Common myeloid progenitor, CD34-positive (primary cell): ENCODE data around the gene HDAC9.

Experiments used
- CTCF ChIA-PET: fragments of 350-600 bp; sonication (Branson Sonifier 250); formaldehyde crosslinking; loops from one replicate; lab custom pipeline; 2021; ENCODE audit warnings: antibody characterized with exemption; lab: Charles Lee
- POLR2A ChIA-PET: fragments of 350-600 bp; sonication (Branson Sonifier 250); formaldehyde crosslinking; loops from one replicate; lab custom pipeline; 2021; ENCODE audit warnings: antibody characterized with exemption; lab: Charles Lee
- DNase-seq, 3 donors: peaks; one replicate each; pipeline versions ENCODE4 v3.0.0 to v3.0.0-alpha.2; 2013
- H3K27ac ChIP-seq, 2 experiments: 1 replicate in 1 of 2; 2 replicates in 1 of 2; pipeline ENCODE4 v1.7.0; 2013; ENCODE audit warnings: inconsistent platforms in 2 of 2, low read length in 2 of 2, mild to moderate bottlenecking in 2 of 2, low read depth in 1 of 2, moderate library complexity in 1 of 2; ENCODE audit not compliant: severe bottlenecking in 2 of 2, insufficient read depth in 1 of 2, poor library complexity in 1 of 2
- H3K27me3 ChIP-seq, 5 experiments: replicated peaks in 2 of 5; 1 replicate in 3 of 5; 2 replicates in 2 of 5; pipeline versions ENCODE4 v1.6.1 to v1.7.0; 2013; ENCODE audit warnings: low read length in 4 of 5, mild to moderate bottlenecking in 2 of 5, moderate library complexity in 2 of 5, inconsistent platforms in 1 of 5; ENCODE audit not compliant: insufficient read depth in 5 of 5, control insufficient read depth in 4 of 5
- H3K36me3 ChIP-seq, 4 experiments: 1 replicate in 2 of 4; 2 replicates in 2 of 4; pipeline versions ENCODE4 v1.6.1 to v1.7.0; 2013; ENCODE audit warnings: low read length in 3 of 4, control low read depth in 1 of 4, mild to moderate bottlenecking in 1 of 4; ENCODE audit not compliant: control insufficient read depth in 4 of 4, insufficient read depth in 4 of 4
- H3K4me1 ChIP-seq, 4 experiments: 1 replicate in 3 of 4; 2 replicates in 1 of 4; pipeline versions ENCODE4 v1.6.1 to v1.7.1; 2013; ENCODE audit warnings: low read length in 3 of 4, mild to moderate bottlenecking in 3 of 4, control low read depth in 1 of 4, inconsistent platforms in 1 of 4, moderate library complexity in 1 of 4; ENCODE audit not compliant: control insufficient read depth in 4 of 4, insufficient read depth in 4 of 4; ENCODE audit errors: control extremely low read depth in 1 of 4
- H3K4me3 ChIP-seq, 7 experiments: 1 replicate in 4 of 7; 2 replicates in 3 of 7; pipeline versions ENCODE4 v1.5.1 to v1.7.0; 2013; ENCODE audit warnings: mild to moderate bottlenecking in 7 of 7, low read length in 6 of 7, moderate library complexity in 6 of 7, inconsistent platforms in 2 of 7, low read depth in 2 of 7, control low read depth in 1 of 7; ENCODE audit not compliant: insufficient read depth in 4 of 7, control insufficient read depth in 1 of 7; ENCODE audit errors: extremely low read depth in 1 of 7
- H3K9me3 ChIP-seq, 5 experiments: 1 replicate in 4 of 5; 2 replicates in 1 of 5; pipeline versions ENCODE4 v1.6.1 to v1.7.1; 2013; ENCODE audit warnings: low read length in 4 of 5, mild to moderate bottlenecking in 2 of 5, inconsistent platforms in 1 of 5, low read depth in 1 of 5, moderate library complexity in 1 of 5; ENCODE audit not compliant: control insufficient read depth in 4 of 5, insufficient read depth in 2 of 5; ENCODE audit errors: control extremely low read depth in 1 of 5
- WGBS: methylation state at CpG from one replicate; pipeline ENCODE4 v1.1.5; 2013; ENCODE audit not compliant: insufficient coverage; 5-methylcytosine and 5-hydroxymethylcytosine counted together

The HDAC9 gene

GRCh38 chr7:18895456-18895855 is 399.9 kb downstream of the HDAC9 start:
- Histone ChIP-seq H3K27ac (no peak overlapping the region), H3K36me3 (no peaks in the 10 kb centered on the region), H3K9me3 (no peaks in the 10 kb centered on the region), H3K4me3 (no peak overlapping the region), H3K4me1 (no peaks in the 10 kb centered on the region), H3K27me3 (no peaks in the 10 kb centered on the region)
- 91% methylated on average over 1 of the region's 3 CpGs for WGBS
- DNase-seq, result no peak
- ChIA-PET POLR2A (no interaction called here), CTCF (no interaction called here)

- Histone ChIP-seq H3K36me3 (no peaks in the 10 kb centered on the region), H3K9me3 (no peaks in the 10 kb centered on the region), H3K4me1 (no peaks in the 10 kb centered on the region), H3K4me3 (no peak overlapping the region), H3K27ac (no peak overlapping the region), H3K27me3 (no peaks in the 10 kb centered on the region)
- no CpG with 5 or more reads among the region's 2 CpGs for WGBS
- DNase-seq, result no peak
- CTCF ChIA-PET, result no interaction called here
- POLR2A ChIA-PET, result no interaction called here
Observed at GRCh38 chr7:18896343-18896975, 400.9 kb downstream of the HDAC9 start.

GRCh38 chr7:18900236-18900635 is 404.7 kb downstream of the HDAC9 start:
- POLR2A ChIA-PET, result no interaction called here
- H3K9me3 ChIP-seq, result no peaks in the 10 kb centered on the region
- H3K4me1 ChIP-seq, result no peaks in the 10 kb centered on the region
- WGBS, result 88% methylated on average over 2 of the region's 3 CpGs
- DNase-seq, result no peak
- no peaks in the 10 kb centered on the region for H3K36me3 ChIP-seq
- no peak overlapping the region for H3K4me3 ChIP-seq
- no peaks in the 10 kb centered on the region for H3K27me3 ChIP-seq
- CTCF ChIA-PET, result no interaction called here
- H3K27ac ChIP-seq, result no peak overlapping the region

GRCh38 chr7:18900803-18901202 is 405.3 kb downstream of the HDAC9 start:
- no CpG with 5 or more reads among the region's 1 CpG for WGBS
- Histone ChIP-seq H3K9me3 (no peaks in the 10 kb centered on the region), H3K36me3 (no peaks in the 10 kb centered on the region), H3K4me1 (no peaks in the 10 kb centered on the region), H3K27ac (no peak overlapping the region), H3K27me3 (no peaks in the 10 kb centered on the region), H3K4me3 (no peak overlapping the region)
- no peak for DNase-seq
- POLR2A ChIA-PET, result no interaction called here
- CTCF ChIA-PET, result no interaction called here

GRCh38 chr7:18901351-18901750 is 405.8 kb downstream of the HDAC9 start:
- no peaks in the 10 kb centered on the region for H3K36me3 ChIP-seq

GRCh38 chr7:18901982-18902421 is 406.5 kb downstream of the HDAC9 start:
- no peaks in the 10 kb centered on the region for H3K4me1 ChIP-seq
- WGBS, result 100% methylated on average over 1 of the region's 1 CpG
- no peak overlapping the region for H3K27ac ChIP-seq
- no peaks in the 10 kb centered on the region for H3K9me3 ChIP-seq
- DNase-seq, result no peak
- no peaks in the 10 kb centered on the region for H3K36me3 ChIP-seq
- H3K4me3 ChIP-seq, result no peak overlapping the region
- POLR2A ChIA-PET, result no interaction called here
- CTCF ChIA-PET, result interaction anchor here (0.5 kb wide), 1 partner anchor 42 kb away, joined by 5 read pairs; no protein-coding TSS in a partner anchor
- H3K27me3 ChIP-seq, result no peaks in the 10 kb centered on the region

More at GRCh38 chr7:18901351-18901750, 405.8 kb downstream of the HDAC9 start:
- DNase-seq, result no peak
- Histone ChIP-seq H3K27me3 (no peaks in the 10 kb centered on the region), H3K27ac (no peak overlapping the region), H3K9me3 (no peaks in the 10 kb centered on the region), H3K4me1 (no peaks in the 10 kb centered on the region), H3K4me3 (no peak overlapping the region)
- ChIA-PET POLR2A (no interaction called here), CTCF (no interaction called here)
- WGBS, result 92% methylated on average over 2 of the region's 3 CpGs

GRCh38 chr7:18902892-18903291 is 407.3 kb downstream of the HDAC9 start:
- Histone ChIP-seq H3K27ac (no peak overlapping the region), H3K9me3 (peaks cover 0 to 1% (median 0%) of the 10 kb centered on the region in 5 experiments), H3K27me3 (no peaks in the 10 kb centered on the region), H3K36me3 (no peaks in the 10 kb centered on the region), H3K4me3 (no peak overlapping the region), H3K4me1 (no peaks in the 10 kb centered on the region)
- CTCF ChIA-PET, result no interaction called here
- POLR2A ChIA-PET, result no interaction called here
- DNase-seq, result no peak
